ENCODE data around the gene TSC22D4. TPM values are rescaled to one million over a fixed set of nuclear protein-coding genes. Genes with fewer than 3 reads are reported as not detected.
"Not testable (repeated sequence)": the region's sequence is repeated elsewhere in the genome, so short reads cannot be mapped to it uniquely, and the experiment has no call there.

Gene TSC22D4
- total and polyA plus RNA-seq, 2 donors (not counting 3 experiments of a cell fraction or from before 2014, with no cell fraction given), result 40.1 to 84.4 TPM

DNA sequence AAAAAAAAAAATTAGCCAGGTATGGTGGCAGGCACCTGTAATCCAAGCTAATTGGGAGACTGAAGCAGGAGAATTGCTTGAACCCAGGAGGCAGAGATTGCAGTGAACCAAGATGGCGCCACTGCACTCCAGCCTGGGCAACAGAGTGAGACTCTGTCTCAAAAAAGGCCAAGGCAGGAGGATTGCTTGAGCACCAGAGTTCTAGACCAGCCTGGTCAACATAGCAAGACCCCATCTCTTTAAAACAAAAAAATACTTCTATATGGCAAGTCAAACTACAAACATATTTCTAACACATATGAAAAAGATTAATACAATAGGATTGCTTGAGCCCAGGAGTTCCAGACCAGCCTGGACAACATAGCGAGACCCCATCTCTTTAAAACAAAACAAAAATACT, 21.7 kb upstream of the TSC22D4 start:
- intact Hi-C loops (cut with micrococcal nuclease); H2AFZ ChIP-seq (ENCODE audit: low read depth, low read length); H3K27me3 ChIP-seq (ENCODE audit: control insufficient read depth in 2 of 2, insufficient read depth in 2 of 2, low read length in 2 of 2); POLR2A ChIA-PET; H3K4me1 ChIP-seq (ENCODE audit: control insufficient read depth, extremely low read depth, insufficient read depth, low read length); H3K9me1 ChIP-seq (replicated peaks; ENCODE audit: control insufficient read depth, extremely low read depth, insufficient read depth, low read length); H3K36me3 ChIP-seq (ENCODE audit: control insufficient read depth in 2 of 2, extremely low read depth in 1 of 2, insufficient read depth in 2 of 2, low read length in 2 of 2); H3K27ac ChIP-seq (ENCODE audit: insufficient read depth, low read depth, low read length); FAIRE-seq; H4K20me1 ChIP-seq (replicated peaks; ENCODE audit: control insufficient read depth, extremely low read depth, insufficient read depth, low read length); DNase-seq (ENCODE audit: low read depth, low spot score); H3K9me3 ChIP-seq (replicated peaks; ENCODE audit: control insufficient read depth, insufficient read depth, low read length); dilution Hi-C loops (cut with MboI; ENCODE audit: extremely low pct_ligation_motif_present, low sequenced_read_pairs); BruUV-seq (replicated peaks); H3K9ac ChIP-seq (replicated peaks; ENCODE audit: extremely low read depth, insufficient read depth, low read length); CTCF ChIA-PET; H3K4me3 ChIP-seq (replicated peaks in 1 of 3; ENCODE audit: insufficient read depth in 1 of 3, low read depth in 1 of 3, low read length in 3 of 3); H3K79me2 ChIP-seq (ENCODE audit: control insufficient read depth, insufficient read depth, low read length); H3K4me2 ChIP-seq (ENCODE audit: insufficient read depth, low read length): not testable (repeated sequence)

DNA sequence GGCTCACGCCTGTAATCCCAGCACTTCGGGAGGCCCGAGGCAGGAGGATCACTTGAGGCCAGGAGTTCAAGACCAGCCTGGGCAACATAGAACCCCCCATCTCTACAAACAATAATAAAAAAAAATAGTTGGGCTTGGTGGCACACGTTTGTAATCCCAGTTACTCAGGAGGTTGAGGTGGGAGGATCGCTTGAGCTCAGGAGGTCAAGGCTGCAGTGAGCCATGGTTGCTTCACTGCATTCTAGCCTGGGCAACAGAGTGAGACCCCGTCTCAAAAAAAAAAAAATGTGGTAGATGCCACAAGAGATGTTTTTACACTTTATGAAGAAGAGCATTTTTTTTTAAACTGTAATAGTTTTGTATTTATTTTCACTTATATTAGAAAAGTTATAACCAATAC, 17.5 kb upstream of the TSC22D4 start:
- TF ChIP-seq, protein P1, sequence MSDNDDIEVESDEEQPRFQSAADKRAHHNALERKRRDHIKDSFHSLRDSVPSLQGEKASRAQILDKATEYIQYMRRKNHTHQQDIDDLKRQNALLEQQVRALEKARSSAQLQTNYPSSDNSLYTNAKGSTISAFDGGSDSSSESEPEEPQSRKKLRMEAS (IDR thresholded peaks at IDR 0.05; ENCODE audit: insufficient read depth, insufficient read length), result no peak
- TF ChIP-seq POLR2AphosphoS5 (IDR thresholded peaks at IDR 0.05; ENCODE audit: insufficient read depth, low read depth, low read length) (no peak), FOS (IDR thresholded peaks at IDR 0.05; ENCODE audit: borderline replicate concordance, insufficient read depth, low read length) (no peak), MYC (IDR thresholded peaks at IDR 0.05; ENCODE audit: low read depth, low read length) (no peak), EZH2 (IDR thresholded peaks at IDR 0.05; ENCODE audit: borderline replicate concordance, low read depth, low read length, severe bottlenecking) (no peak), JUN (IDR thresholded peaks at IDR 0.05; ENCODE audit: borderline replicate concordance, insufficient read depth, insufficient read length, low read depth) (no peak), GATA2 (IDR thresholded peaks at IDR 0.05; ENCODE audit: insufficient read depth, insufficient read length, low read depth, low read length) (no peak)
- TF ChIP-seq, protein P2, sequence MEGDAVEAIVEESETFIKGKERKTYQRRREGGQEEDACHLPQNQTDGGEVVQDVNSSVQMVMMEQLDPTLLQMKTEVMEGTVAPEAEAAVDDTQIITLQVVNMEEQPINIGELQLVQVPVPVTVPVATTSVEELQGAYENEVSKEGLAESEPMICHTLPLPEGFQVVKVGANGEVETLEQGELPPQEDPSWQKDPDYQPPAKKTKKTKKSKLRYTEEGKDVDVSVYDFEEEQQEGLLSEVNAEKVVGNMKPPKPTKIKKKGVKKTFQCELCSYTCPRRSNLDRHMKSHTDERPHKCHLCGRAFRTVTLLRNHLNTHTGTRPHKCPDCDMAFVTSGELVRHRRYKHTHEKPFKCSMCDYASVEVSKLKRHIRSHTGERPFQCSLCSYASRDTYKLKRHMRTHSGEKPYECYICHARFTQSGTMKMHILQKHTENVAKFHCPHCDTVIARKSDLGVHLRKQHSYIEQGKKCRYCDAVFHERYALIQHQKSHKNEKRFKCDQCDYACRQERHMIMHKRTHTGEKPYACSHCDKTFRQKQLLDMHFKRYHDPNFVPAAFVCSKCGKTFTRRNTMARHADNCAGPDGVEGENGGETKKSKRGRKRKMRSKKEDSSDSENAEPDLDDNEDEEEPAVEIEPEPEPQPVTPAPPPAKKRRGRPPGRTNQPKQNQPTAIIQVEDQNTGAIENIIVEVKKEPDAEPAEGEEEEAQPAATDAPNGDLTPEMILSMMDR (IDR thresholded peaks at IDR 0.05; ENCODE audit: extremely low read depth in 1 of 2, insufficient read depth in 1 of 2, low read depth in 1 of 2, low read length in 2 of 2), result no peak
- Histone ChIP-seq H3K9me3 (replicated peaks; ENCODE audit: control insufficient read depth, insufficient read depth, low read length) (no peaks in the 10 kb centered on the region), H3K27me3 (ENCODE audit: control insufficient read depth in 2 of 2, insufficient read depth in 2 of 2, low read length in 2 of 2) (peaks cover 0 to 2% of the 10 kb centered on the region in 2 experiments), H3K9ac (replicated peaks; ENCODE audit: extremely low read depth, insufficient read depth, low read length) (no peak overlapping the region), H4K20me1 (replicated peaks; ENCODE audit: control insufficient read depth, extremely low read depth, insufficient read depth, low read length) (no peaks in the 10 kb centered on the region), H3K36me3 (ENCODE audit: control insufficient read depth in 2 of 2, extremely low read depth in 1 of 2, insufficient read depth in 2 of 2, low read length in 2 of 2) (no peaks in the 10 kb centered on the region), H3K9me1 (replicated peaks; ENCODE audit: control insufficient read depth, extremely low read depth, insufficient read depth, low read length) (no peaks in the 10 kb centered on the region), H2AFZ (ENCODE audit: low read depth, low read length) (no peak overlapping the region), H3K27ac (ENCODE audit: insufficient read depth, low read depth, low read length) (no peak overlapping the region), H3K4me3 (replicated peaks in 1 of 3; ENCODE audit: insufficient read depth in 1 of 3, low read depth in 1 of 3, low read length in 3 of 3) (no peak overlapping the region), H3K4me2 (ENCODE audit: insufficient read depth, low read length) (no peak overlapping the region), H3K4me1 (ENCODE audit: control insufficient read depth, extremely low read depth, insufficient read depth, low read length) (peaks cover 7% of the 10 kb centered on the region), H3K79me2 (ENCODE audit: control insufficient read depth, insufficient read depth, low read length) (no peaks in the 10 kb centered on the region)
- DNase-seq (ENCODE audit: low read depth, low spot score) (no peak), FAIRE-seq (no peak)
- dilution Hi-C loops (cut with MboI; ENCODE audit: extremely low pct_ligation_motif_present, low sequenced_read_pairs), result no loop called here
- BruUV-seq (replicated peaks), result no TSS peak
- ChIA-PET CTCF (interaction anchor here (0.8 to 2.8 kb wide), 3 partner anchors 46 to 92 kb away, joined by 4 to 15 read pairs (median 5); no protein-coding TSS in a partner anchor), POLR2A (interaction anchor here (0.6 kb wide), 1 partner anchor 27 kb away, joined by 4 read pairs; no protein-coding TSS in a partner anchor)
- intact Hi-C loops (cut with micrococcal nuclease), result no loop called here
